B cell (primary cell): ENCODE results near the gene PLEKHM2. TPM values are rescaled to one million over a fixed set of nuclear protein-coding genes. Genes with fewer than 3 reads are reported as not detected.

Source experiments
- ATAC-seq: fragments of 200-7000 bp; cut with Tn5 transposase; one replicate; pipeline ENCODE4 v1.10.0; 2021; ENCODE audit warnings: low read depth, mild to moderate bottlenecking, moderate number of reproducible peaks, moderate library complexity
- CTCF ChIA-PET: fragments of 350-600 bp; sonication (Branson Sonifier 250); formaldehyde crosslinking; loops from one replicate; lab custom pipeline; 2021; ENCODE audit warnings: antibody characterized with exemption, inconsistent platforms; lab: Charles Lee
- POLR2A ChIA-PET: fragments of 350-600 bp; sonication (Branson Sonifier 250); formaldehyde crosslinking; loops from one replicate; lab custom pipeline; 2021; ENCODE audit warnings: antibody characterized with exemption; lab: Charles Lee
- DNase-seq: peaks from one replicate; pipeline ENCODE4 v3.0.0; 2013
- H2AFZ ChIP-seq: 2 replicates; pipeline ENCODE4 v1.6.1; 2012; ENCODE audit warnings: mild to moderate bottlenecking, low read depth, low read length; ENCODE audit not compliant: insufficient read depth, poor library complexity, severe bottlenecking
- H3K27ac ChIP-seq, 2 donors: 1 replicate in 1 of 2; 2 replicates in 1 of 2; pipeline ENCODE4 v1.5.1; 2012 to 2013; ENCODE audit warnings: low read length in 2 of 2, mild to moderate bottlenecking in 2 of 2, moderate library complexity in 1 of 2
- H3K27me3 ChIP-seq, 4 experiments: fragments of 200-600 bp in 1 of 4; sonication (generic) in 1 of 4; replicated peaks in 1 of 4; 1 replicate in 2 of 4; 2 replicates in 2 of 4; pipeline versions ENCODE4 v1.6.1 to v1.7.0; 2013 to 2016; ENCODE audit warnings: low read length in 3 of 4, mild to moderate bottlenecking in 2 of 4, mixed read lengths in 1 of 4, moderate library complexity in 1 of 4; ENCODE audit not compliant: insufficient read depth in 4 of 4, control insufficient read depth in 3 of 4; ENCODE audit errors: control extremely low read depth in 1 of 4
- H3K36me3 ChIP-seq, 2 experiments: replicated peaks in 1 of 2; 1 replicate in 1 of 2; 2 replicates in 1 of 2; pipeline versions ENCODE4 v1.6.1 to v1.7.1; 2013; ENCODE audit warnings: low read length in 1 of 2; ENCODE audit not compliant: insufficient read depth in 2 of 2, control insufficient read depth in 1 of 2; ENCODE audit errors: control extremely low read depth in 1 of 2, extremely low read depth in 1 of 2
- H3K4me1 ChIP-seq, 2 donors: fragments of 200-600 bp in 1 of 2; sonication (generic) in 1 of 2; 1 replicate in 1 of 2; 2 replicates in 1 of 2; pipeline versions ENCODE4 v1.5.1 to v1.6.1; 2013 to 2017; ENCODE audit warnings: low read length in 2 of 2; ENCODE audit not compliant: control insufficient read depth in 2 of 2, insufficient read depth in 2 of 2
- H3K4me2 ChIP-seq: replicated peaks from 2 replicates; pipeline ENCODE3; 2012; ENCODE audit warnings: mild to moderate bottlenecking, low read depth, low read length; ENCODE audit not compliant: poor library complexity, severe bottlenecking
- H3K4me3 ChIP-seq, 5 experiments: fragments of 200-600 bp in 1 of 5; sonication (generic) in 1 of 5; 1 replicate in 3 of 5; 2 replicates in 2 of 5; pipeline versions ENCODE4 v1.5.1 to v1.7.0; 2011 to 2016; ENCODE audit warnings: low read length in 4 of 5, mild to moderate bottlenecking in 4 of 5, low read depth in 2 of 5, control low read depth in 1 of 5, moderate library complexity in 1 of 5; ENCODE audit not compliant: insufficient read depth in 1 of 5; ENCODE audit errors: control extremely low read depth in 1 of 5, extremely low read depth in 1 of 5
- H3K79me2 ChIP-seq: fragments of 200-600 bp; sonication (generic); one replicate; pipeline ENCODE4 v1.6.0; 2016; ENCODE audit warnings: low read length; ENCODE audit not compliant: control insufficient read depth, insufficient read depth
- H3K9ac ChIP-seq: fragments of 200-600 bp; sonication (generic); 2 replicates; pipeline ENCODE4 v1.6.1; 2017; ENCODE audit warnings: mild to moderate bottlenecking, low read length, moderate library complexity
- H3K9me3 ChIP-seq, 3 donors: one replicate each; pipeline versions ENCODE4 v1.6.1 to v1.7.1; 2013; ENCODE audit warnings: low read length in 2 of 3; ENCODE audit not compliant: control insufficient read depth in 2 of 3, insufficient read depth in 1 of 3; ENCODE audit errors: control extremely low read depth in 1 of 3
- H4K20me1 ChIP-seq: 2 replicates; pipeline ENCODE4 v1.6.0; 2012; ENCODE audit warnings: mild to moderate bottlenecking, low read length; ENCODE audit not compliant: insufficient read depth, control insufficient read depth, poor library complexity, severe bottlenecking
- H3K27ac Mint-ChIP-seq: one replicate; pipeline ENCODE4 v1.8.0; 2021; ENCODE audit warnings: mixed read lengths
- H3K27me3 Mint-ChIP-seq: one replicate; pipeline ENCODE4 v1.8.0; 2021; ENCODE audit warnings: mixed read lengths
- H3K4me1 Mint-ChIP-seq: one replicate; pipeline ENCODE4 v1.8.0; 2021; ENCODE audit warnings: mixed read lengths
- H3K4me3 Mint-ChIP-seq: one replicate; pipeline ENCODE4 v1.8.0; 2021; ENCODE audit warnings: mixed read lengths
- H3K9me3 Mint-ChIP-seq: one replicate; pipeline ENCODE4 v1.8.0; 2022; ENCODE audit warnings: mixed read lengths; ENCODE audit not compliant: insufficient read depth
- CTCF ChIP-seq: fragments of 200-600 bp; IDR thresholded peaks from one replicate; pipeline ENCODE4 v1.8.0; 2022; ENCODE audit warnings: antibody characterized with exemption, mild to moderate bottlenecking
- EZH2 ChIP-seq: IDR thresholded peaks from 2 replicates; pipeline ENCODE4 v1.6.1; 2012; ENCODE audit warnings: borderline replicate concordance, low read depth, mild to moderate bottlenecking, moderate library complexity, low read length; ENCODE audit not compliant: insufficient read depth, poor library complexity, severe bottlenecking
- WGBS: methylation state at CpG from one replicate; pipeline ENCODE4 v1.1.5; 2013; ENCODE audit warnings: missing lambda C conversion rate; ENCODE audit not compliant: insufficient coverage; 5-methylcytosine and 5-hydroxymethylcytosine counted together
- intact Hi-C: fragments of 100-400 bp; cut with micrococcal nuclease; formaldehyde crosslinking; loops from one replicate; pipeline ENCODE4 v1.10.0; 2022
- polyA plus RNA-seq: library from polyadenylated mRNA; depleted of rRNA; stranded (reverse); fragments of >200 nt; gene quantifications from 2 replicates; pipeline ENCODE4 v1.2.3, GENCODE V29; 2012
- total RNA-seq, 2 donors: library from RNA; stranded (reverse); fragments of 120-200 nt in 1 of 2; gene quantifications; 1 replicate in 1 of 2; 2 replicates in 1 of 2; pipeline versions ENCODE4 v1.2.3 to v1.2.4, GENCODE V29; 2013 to 2022

The PLEKHM2 gene
- total and polyA plus RNA-seq, 2 donors (not counting 1 experiment from before 2014, with no cell fraction given), result 99.7 to 120 TPM

DNA sequence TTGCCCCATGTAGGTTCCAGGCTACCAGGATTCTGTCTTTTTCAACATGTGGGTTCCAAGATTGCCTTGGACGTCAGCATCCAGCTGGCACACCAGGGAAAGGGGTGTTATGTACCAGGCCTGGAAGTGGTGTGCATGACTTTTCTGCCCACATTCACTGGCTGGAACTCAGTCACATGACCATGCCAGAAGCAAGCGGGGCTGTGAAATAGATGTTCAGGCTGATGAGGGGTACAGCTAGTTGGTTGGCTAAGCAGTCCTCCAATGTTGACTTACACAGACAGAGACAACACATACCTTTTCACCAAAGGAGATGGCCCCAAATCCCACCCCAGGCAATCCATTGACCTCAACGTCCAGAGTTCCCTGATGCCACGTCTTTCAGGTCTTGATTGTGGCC, 14.3 kb upstream of the PLEKHM2 start:
- no peaks in the 10 kb centered on the region for H3K79me2 ChIP-seq
- H3K4me3 ChIP-seq, result no peak overlapping the region
- H3K27ac ChIP-seq, result no peak overlapping the region
- no peak overlapping the region for H3K4me3 Mint-ChIP-seq
- ChIA-PET CTCF (no interaction called here), POLR2A (no interaction called here)
- no peak for ATAC-seq
- no peak overlapping the region for H3K9ac ChIP-seq
- intact Hi-C loops, result loop anchor here (5.0 kb wide), 1 partner anchor 72 kb away; the partner anchor contains the start of gene TMEM82
- no peaks in the 10 kb centered on the region for H3K27me3 Mint-ChIP-seq
- H2AFZ ChIP-seq, result no peak overlapping the region
- H3K4me2 ChIP-seq, result no peak overlapping the region
- H3K9me3 Mint-ChIP-seq, result no peaks in the 10 kb centered on the region
- no peaks in the 10 kb centered on the region for H3K36me3 ChIP-seq
- TF ChIP-seq EZH2, result no peak
- no peak for TF ChIP-seq CTCF
- H3K4me1 ChIP-seq, result peaks cover 0 to 1% of the 10 kb centered on the region in 2 donors
- no peaks in the 10 kb centered on the region for H3K27me3 ChIP-seq
- DNase-seq, result no peak
- H3K27ac Mint-ChIP-seq, result no peak overlapping the region
- H4K20me1 ChIP-seq, result no peaks in the 10 kb centered on the region
- 83% methylated on average over 3 of the region's 4 CpGs for WGBS
- H3K9me3 ChIP-seq, result no peaks in the 10 kb centered on the region
- peaks cover 6% of the 10 kb centered on the region for H3K4me1 Mint-ChIP-seq

DNA sequence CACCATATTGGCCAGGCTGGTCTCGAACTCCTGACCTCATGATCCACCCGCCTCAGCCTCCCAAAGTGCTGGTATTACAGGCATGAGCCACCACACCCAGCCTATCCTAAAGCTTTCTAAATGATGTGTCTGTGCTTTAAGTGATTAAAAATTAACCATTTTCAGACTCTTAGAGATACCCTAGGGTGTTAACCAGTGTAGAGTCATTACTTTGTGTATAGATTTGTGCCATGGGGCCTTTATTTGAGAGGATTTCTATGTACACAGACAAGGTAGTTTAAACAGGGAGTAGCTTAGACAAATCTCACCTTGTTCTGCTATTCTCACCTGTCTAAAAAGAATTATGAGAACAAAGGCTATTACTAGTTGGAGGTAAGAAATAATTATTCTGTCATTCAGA, 12.7 kb upstream of the PLEKHM2 start:
- Histone ChIP-seq H3K4me3 (no peak overlapping the region), H3K4me2 (no peak overlapping the region), H3K36me3 (no peaks in the 10 kb centered on the region), H3K27ac (no peak overlapping the region), H3K27me3 (no peaks in the 10 kb centered on the region), H2AFZ (no peak overlapping the region), H3K4me1 (peaks cover 0 to 3% of the 10 kb centered on the region in 2 donors), H3K9ac (no peak overlapping the region), H4K20me1 (no peaks in the 10 kb centered on the region), H3K79me2 (no peaks in the 10 kb centered on the region), H3K9me3 (no peaks in the 10 kb centered on the region)
- DNase-seq (no peak), ATAC-seq (no peak)
- Mint-ChIP-seq H3K4me3 (no peak overlapping the region), H3K9me3 (no peaks in the 10 kb centered on the region), H3K27me3 (no peaks in the 10 kb centered on the region), H3K4me1 (peaks cover 7% of the 10 kb centered on the region), H3K27ac (no peak overlapping the region)
- ChIA-PET CTCF (interaction anchor here (1.3 kb wide), 1 partner anchor 69 kb away, joined by 3 read pairs; no protein-coding TSS in a partner anchor), POLR2A (no interaction called here)
- no CpG with 5 or more reads among the region's 2 CpGs for WGBS
- intact Hi-C loops, result no loop called here
- TF ChIP-seq EZH2 (no peak), CTCF (no peak)
